T-cell (primary cell): Measurements from ENCODE around the gene TMEM130. TPM values are rescaled to one million over a fixed set of nuclear protein-coding genes. Genes with fewer than 3 reads are reported as not detected.
A peak's percentile ranks its signal among the peaks of the same experiment; 100 is the strongest.

Source experiments
- ATAC-seq, 4 experiments: fragments of 200-7000 bp in 3 of 4; fragments of 150-1000 bp in 1 of 4; cut with Tn5 transposase; replicated peaks in 1 of 4; 1 replicate in 3 of 4; 2 replicates in 1 of 4; pipeline ENCODE4 v1.10.0; 2021; ENCODE audit warnings: moderate library complexity in 3 of 4, mild to moderate bottlenecking in 2 of 4, moderate number of reproducible peaks in 1 of 4
- CTCF ChIA-PET, 2 donors: fragments of 300-600 bp; sonication (Branson Sonifier 250); formaldehyde crosslinking; loops; one replicate each; lab custom pipeline; 2022; ENCODE audit warnings: antibody characterized with exemption in 2 of 2; lab: Charles Lee
- POLR2A ChIA-PET, 2 donors: fragments of 300-600 bp; sonication (Branson Sonifier 250); formaldehyde crosslinking; loops; one replicate each; lab custom pipeline; 2022; ENCODE audit warnings: antibody characterized with exemption in 2 of 2; lab: Charles Lee
- DNase-seq, 35 experiments: peaks; one replicate each; pipeline versions ENCODE4 v3.0.0 to v3.0.0-alpha.2; 2013 to 2023
- H3K27ac ChIP-seq: one replicate; pipeline ENCODE4 v1.5.1; 2013; ENCODE audit warnings: low read length
- H3K27me3 ChIP-seq, 2 experiments: replicated peaks in 1 of 2; 1 replicate in 1 of 2; 2 replicates in 1 of 2; pipeline versions ENCODE4 v1.6.1 to v1.7.0; 2013; ENCODE audit warnings: low read length in 1 of 2, mixed read lengths in 1 of 2; ENCODE audit not compliant: control insufficient read depth in 2 of 2, insufficient read depth in 2 of 2; ENCODE audit errors: extremely low read depth in 1 of 2
- H3K36me3 ChIP-seq, 2 donors: 1 replicate in 1 of 2; 2 replicates in 1 of 2; pipeline versions ENCODE4 v1.6.1 to v1.7.0; 2013; ENCODE audit warnings: low read length in 1 of 2; ENCODE audit not compliant: control insufficient read depth in 2 of 2, insufficient read depth in 1 of 2; ENCODE audit errors: extremely low read depth in 1 of 2
- H3K4me1 ChIP-seq, 2 experiments: 1 replicate in 1 of 2; 2 replicates in 1 of 2; pipeline versions ENCODE4 v1.6.1 to v1.7.0; 2013; ENCODE audit warnings: low read length in 2 of 2, mixed read lengths in 1 of 2; ENCODE audit not compliant: insufficient read depth in 2 of 2, control insufficient read depth in 1 of 2; ENCODE audit errors: extremely low read depth in 1 of 2
- H3K4me3 ChIP-seq, 2 donors: 1 replicate in 1 of 2; 2 replicates in 1 of 2; pipeline versions ENCODE4 v1.5.1 to v1.7.0; 2013; ENCODE audit warnings: mild to moderate bottlenecking in 2 of 2, low read length in 1 of 2, moderate library complexity in 1 of 2; ENCODE audit not compliant: control insufficient read depth in 1 of 2; ENCODE audit errors: extremely low read depth in 1 of 2
- H3K9me3 ChIP-seq: 2 replicates; pipeline ENCODE4 v1.7.0; 2013
- H3K27ac Mint-ChIP-seq, 2 donors: one replicate each; pipeline ENCODE4 v1.8.0; 2020 to 2021; ENCODE audit warnings: mild to moderate bottlenecking in 2 of 2, mixed read lengths in 2 of 2
- H3K27me3 Mint-ChIP-seq, 2 donors: one replicate each; pipeline ENCODE4 v1.8.0; 2021 to 2022; ENCODE audit warnings: mixed read lengths in 2 of 2
- H3K36me3 Mint-ChIP-seq: one replicate; pipeline ENCODE4 v1.8.0; 2021; ENCODE audit warnings: mixed read lengths
- H3K4me1 Mint-ChIP-seq, 3 donors: one replicate each; pipeline ENCODE4 v1.8.0; 2020 to 2022; ENCODE audit warnings: mixed read lengths in 3 of 3, mild to moderate bottlenecking in 1 of 3
- H3K4me3 Mint-ChIP-seq, 3 donors: one replicate each; pipeline ENCODE4 v1.8.0; 2020 to 2022; ENCODE audit warnings: mild to moderate bottlenecking in 3 of 3, mixed read lengths in 3 of 3, moderate library complexity in 3 of 3
- H3K9me3 Mint-ChIP-seq, 3 donors: one replicate each; pipeline ENCODE4 v1.8.0; 2020 to 2022; ENCODE audit warnings: mixed read lengths in 3 of 3
- WGBS: methylation state at CpG from one replicate; pipeline ENCODE4 v1.1.5; 2013; ENCODE audit warnings: missing lambda C conversion rate; ENCODE audit not compliant: insufficient coverage; 5-methylcytosine and 5-hydroxymethylcytosine counted together
- total RNA-seq, 35 experiments: library from RNA in 6 of 35; stranded (reverse) in 6 of 35; fragments of 120-200 nt in 1 of 35; gene quantifications; one replicate each; pipeline versions ENCODE4 v1.2.1 to v1.2.4 and lab custom pipeline; 2013 to 2026

TMEM130 gene
- total RNA-seq, 5 donors from 2014 or later (not counting 1 experiment from before 2014, with no cell fraction given), result 0.43 TPM; not detected in 4

DNA sequence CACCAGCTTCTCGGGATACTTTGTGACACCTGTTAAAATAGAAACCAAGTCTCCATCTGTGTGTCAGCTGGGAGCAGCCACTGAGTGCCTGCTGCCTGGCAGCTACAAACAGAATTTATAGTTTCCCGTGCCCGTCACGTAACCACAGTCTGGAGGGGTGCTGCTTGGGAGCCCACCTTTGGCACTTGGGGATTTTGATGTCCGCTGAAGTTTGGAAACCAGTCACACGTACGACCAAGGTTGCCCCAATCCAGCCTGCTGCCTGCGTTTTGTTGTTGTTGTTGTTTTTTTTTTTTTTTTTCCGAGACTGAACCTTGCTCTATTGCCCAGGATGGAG is 10.1 kb upstream of the TMEM130 start:
- Mint-ChIP-seq H3K36me3 (peaks cover 27% of the 10 kb centered on the region), H3K27ac (peak overlapping the region; percentile 93 to 96), H3K27me3 (peaks cover 0 to 3% of the 10 kb centered on the region in 2 donors), H3K9me3 (no peaks in the 10 kb centered on the region), H3K4me1 (peaks cover 24 to 32% (median 29%) of the 10 kb centered on the region in 3 donors), H3K4me3 (peak overlapping the region; percentile 94 to 96 (median 95))
- Histone ChIP-seq H3K36me3 (peaks cover 15 to 21% of the 10 kb centered on the region in 2 donors), H3K27ac (peak overlapping the region; percentile 87), H3K9me3 (no peaks in the 10 kb centered on the region), H3K4me1 (peaks cover 5 to 19% of the 10 kb centered on the region in 2 experiments), H3K4me3 (peak overlapping the region; percentile 98 to 100), H3K27me3 (no peaks in the 10 kb centered on the region)
- CTCF ChIA-PET, result interaction anchor here (0.6 to 1.2 kb wide), 8 partner anchors 9 to 645 kb away, joined by 3 to 11 read pairs (median 4); no protein-coding TSS in a partner anchor
- 0% methylated on average over 4 of the region's 9 CpGs for WGBS
- POLR2A ChIA-PET, result interaction anchor here (0.6 to 0.7 kb wide), 4 partner anchors 173 to 665 kb away, joined by 3 to 8 read pairs (median 6); partner anchors contain the start of gene ARPC1A (in 1 of the 2)
- DNase-seq, result no peak
- ATAC-seq, result peak in 2 of 4 experiments; percentile 1 to 3

DNA sequence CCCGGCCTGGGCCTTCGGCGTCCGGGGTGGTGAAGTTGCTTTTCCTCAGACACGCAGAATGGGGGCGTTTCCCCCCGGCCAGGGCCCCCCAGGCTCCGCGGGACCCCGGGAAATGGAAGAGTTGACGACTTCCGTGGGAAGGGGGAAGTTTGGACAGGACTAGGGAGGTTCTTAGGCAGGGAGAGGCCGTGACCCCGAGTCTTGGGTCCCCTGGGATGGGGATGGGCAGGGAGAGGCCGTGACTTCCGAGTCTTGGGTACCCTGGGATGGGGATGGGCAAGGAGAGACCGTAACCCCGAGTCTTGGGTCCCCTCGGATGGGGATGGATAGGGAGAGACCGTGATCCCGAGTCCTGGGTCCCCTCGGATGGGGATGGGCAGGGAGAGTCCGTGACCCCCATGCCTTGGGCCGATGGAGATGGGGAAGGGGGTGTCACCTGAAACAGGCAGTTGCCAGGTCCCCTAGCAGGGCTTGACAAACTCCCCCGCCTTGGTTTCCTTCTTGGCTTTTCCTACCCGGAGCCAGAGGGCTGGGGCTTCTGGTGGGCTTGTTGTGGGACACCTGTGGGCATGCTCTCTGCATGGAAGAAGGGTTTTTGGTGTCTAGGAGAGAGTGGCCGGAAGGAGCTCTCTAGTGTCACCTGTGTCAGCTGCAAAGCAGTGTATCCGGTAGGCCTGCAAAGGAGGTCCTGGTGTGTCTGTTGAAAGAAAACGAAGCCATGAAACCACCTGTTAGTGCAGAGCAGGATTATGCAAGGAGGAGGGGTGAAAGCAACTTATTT is 9.6 kb upstream of the TMEM130 start:
- H3K27ac Mint-ChIP-seq, result peak overlapping the region; percentile 93 to 96
- peaks cover 23% of the 10 kb centered on the region for H3K36me3 Mint-ChIP-seq
- WGBS, result under 1% methylated on average over 25 of the region's 29 CpGs
- H3K4me3 Mint-ChIP-seq, result peak overlapping the region; percentile 94 to 96 (median 95)
- Histone ChIP-seq H3K9me3 (no peaks in the 10 kb centered on the region), H3K27me3 (peaks cover 0 to 2% of the 10 kb centered on the region in 2 experiments), H3K36me3 (peaks cover 13 to 15% of the 10 kb centered on the region in 2 donors), H3K27ac (peak overlapping the region; percentile 87), H3K4me3 (peak overlapping the region; percentile 98 to 100), H3K4me1 (peaks cover 5 to 19% of the 10 kb centered on the region in 2 experiments)
- ChIA-PET CTCF (interaction anchor here in 1 of 2 donors (0.6 to 1.2 kb wide), 8 partner anchors 10 to 1993 kb away, joined by 3 to 11 read pairs (median 4); no protein-coding TSS in a partner anchor), POLR2A (interaction anchor here (0.5 to 0.7 kb wide), 4 partner anchors 49 to 665 kb away, joined by 3 to 8 read pairs (median 5); partner anchors contain the start of gene ARPC1A (in 1 of the 2))
- H3K9me3 Mint-ChIP-seq, result no peaks in the 10 kb centered on the region
- ATAC-seq (peak; percentile 70 to 85 (median 78)), DNase-seq (peak; percentile 48 to 85 (median 66))
- peaks cover 0 to 3% of the 10 kb centered on the region in 2 donors for H3K27me3 Mint-ChIP-seq
- H3K4me1 Mint-ChIP-seq, result peaks cover 24 to 32% (median 29%) of the 10 kb centered on the region in 3 donors

DNA sequence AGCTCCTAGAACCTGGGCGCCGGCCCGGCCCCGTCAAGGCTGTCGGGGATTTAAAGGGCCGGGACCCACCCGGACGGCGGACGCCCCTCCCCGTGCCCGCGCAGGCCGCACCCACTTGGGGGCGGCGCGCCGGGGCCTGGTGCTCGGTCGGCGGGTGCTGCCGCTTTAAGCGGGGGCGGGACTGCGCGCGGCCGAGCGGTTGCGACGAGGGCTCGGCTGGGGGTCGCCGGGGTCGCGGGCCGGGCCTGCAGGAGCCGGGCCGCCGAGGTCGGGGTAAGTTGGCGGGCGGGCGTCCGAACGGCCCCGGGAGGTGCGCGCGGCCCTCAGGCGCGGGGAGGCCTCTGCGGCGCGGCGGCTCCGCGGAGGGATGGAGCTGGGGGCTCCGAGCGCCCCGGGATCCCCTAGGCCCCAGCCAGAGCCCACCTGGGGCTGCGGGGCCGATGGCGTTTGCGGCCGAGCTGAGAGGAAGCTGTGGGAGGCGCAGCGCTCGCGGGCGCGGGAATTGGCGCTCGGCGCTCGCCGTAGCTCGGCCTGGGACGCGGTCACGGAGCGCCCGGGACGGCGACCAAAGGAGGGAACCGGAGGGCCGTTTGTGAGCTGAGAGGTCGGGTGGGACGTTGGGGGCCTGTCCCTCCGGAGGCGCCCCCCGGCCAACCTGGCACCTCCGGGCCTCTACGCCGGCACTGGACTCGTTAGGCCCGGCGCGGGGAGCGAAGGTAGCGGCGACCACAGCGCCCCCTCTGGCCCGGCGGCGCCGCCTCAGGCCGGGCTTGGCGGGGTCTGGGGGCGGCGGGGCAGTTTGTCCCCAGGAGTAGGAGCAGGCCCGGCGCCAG is 8.8 kb upstream of the TMEM130 start, which contains the start of gene TRRAP:
TSS of gene TRRAP (plus strand) at position 168 of the 833 bp plus-strand sequence. CDS start 2,619 bp downstream, outside the sequence.
- H3K36me3 Mint-ChIP-seq, result peaks cover 16% of the 10 kb centered on the region
- Histone ChIP-seq H3K4me3 (peak within 1 kb of the TSS; percentile 98 to 100), H3K27me3 (peaks cover 0 to 4% of the 10 kb centered on the region in 2 experiments), H3K36me3 (peaks cover 7% of the 10 kb centered on the region in 2 donors), H3K4me1 (peaks cover 5 to 19% of the 10 kb centered on the region in 2 experiments), H3K9me3 (no peaks in the 10 kb centered on the region), H3K27ac (peak within 1 kb of the TSS; percentile 87)
- H3K4me1 Mint-ChIP-seq, result peaks cover 24 to 28% (median 24%) of the 10 kb centered on the region in 3 donors
- H3K9me3 Mint-ChIP-seq, result no peaks in the 10 kb centered on the region
- H3K27me3 Mint-ChIP-seq, result peaks cover 0 to 3% of the 10 kb centered on the region in 2 donors
- H3K4me3 Mint-ChIP-seq, result peak within 1 kb of the TSS; percentile 94 to 96 (median 95)
- ChIA-PET CTCF (interaction anchor here (0.6 kb wide), 3 partner anchors 11 to 908 kb away, joined by 3 read pairs; no protein-coding TSS in a partner anchor), POLR2A (interaction anchor here in 1 of 2 donors (0.7 kb wide), 1 partner anchor 8 kb away, joined by 3 read pairs; no protein-coding TSS in a partner anchor)
- under 1% methylated on average over 108 of the region's 113 CpGs for WGBS
- DNase-seq (peak; percentile 29 to 84 (median 67)), ATAC-seq (peak; percentile 69 to 80 (median 79))
- H3K27ac Mint-ChIP-seq, result peak within 1 kb of the TSS; percentile 93 to 96

DNA sequence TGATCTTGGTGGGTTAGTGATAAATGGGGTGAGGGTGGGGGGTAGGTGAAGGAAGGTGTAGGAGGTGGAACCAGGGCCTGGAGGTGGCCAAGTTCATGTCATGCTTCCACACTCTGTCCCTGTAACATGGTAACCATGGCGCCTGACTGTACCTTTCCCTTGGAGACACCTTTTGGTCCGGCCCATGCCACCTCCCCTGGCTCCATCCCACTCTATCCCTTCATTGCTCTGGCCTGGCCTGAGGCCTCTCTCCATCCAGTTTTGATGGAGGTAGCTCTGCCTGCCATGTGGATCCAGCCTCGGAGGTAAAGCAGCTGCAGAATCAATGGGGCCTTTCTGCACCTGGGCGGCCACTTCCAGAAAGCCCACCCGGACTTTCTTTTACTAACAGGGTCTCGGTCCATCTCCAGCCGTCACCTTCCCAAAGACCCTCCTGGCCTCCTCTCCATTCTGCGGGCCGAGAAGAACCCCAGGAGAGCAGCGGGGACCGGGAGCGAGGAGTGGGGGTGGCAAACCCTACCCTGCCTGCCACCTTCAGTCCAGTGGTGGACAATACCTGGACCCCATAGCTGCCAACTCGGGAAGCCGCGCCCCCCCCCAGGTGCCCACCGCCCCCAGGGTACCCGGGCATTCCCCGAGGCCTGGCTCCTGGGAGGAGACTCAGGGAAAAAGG is 8.0 kb upstream of the TMEM130 start:
- Mint-ChIP-seq H3K4me1 (peaks cover 20 to 27% (median 22%) of the 10 kb centered on the region in 3 donors), H3K36me3 (peaks cover 14% of the 10 kb centered on the region), H3K27me3 (peaks cover 0 to 3% of the 10 kb centered on the region in 2 donors), H3K9me3 (no peaks in the 10 kb centered on the region), H3K27ac (peak overlapping the region in 1 of 2 donors; percentile 68), H3K4me3 (peak overlapping the region; percentile 63 to 94 (median 63))
- Histone ChIP-seq H3K9me3 (no peaks in the 10 kb centered on the region), H3K4me3 (peak overlapping the region; percentile 56 to 100), H3K27me3 (peaks cover 0 to 7% of the 10 kb centered on the region in 2 experiments), H3K36me3 (peaks cover 1 to 4% of the 10 kb centered on the region in 2 donors), H3K27ac (no peak overlapping the region), H3K4me1 (peaks cover 5 to 19% of the 10 kb centered on the region in 2 experiments)
- ChIA-PET CTCF (interaction anchor here (0.6 kb wide), 3 partner anchors 10 to 907 kb away, joined by 3 read pairs; no protein-coding TSS in a partner anchor), POLR2A (interaction anchor here in 1 of 2 donors (0.7 kb wide), 1 partner anchor 9 kb away, joined by 3 read pairs; no protein-coding TSS in a partner anchor)
- DNase-seq (no peak), ATAC-seq (no peak)
- WGBS, result 61% methylated on average over 8 of the region's 18 CpGs

DNA sequence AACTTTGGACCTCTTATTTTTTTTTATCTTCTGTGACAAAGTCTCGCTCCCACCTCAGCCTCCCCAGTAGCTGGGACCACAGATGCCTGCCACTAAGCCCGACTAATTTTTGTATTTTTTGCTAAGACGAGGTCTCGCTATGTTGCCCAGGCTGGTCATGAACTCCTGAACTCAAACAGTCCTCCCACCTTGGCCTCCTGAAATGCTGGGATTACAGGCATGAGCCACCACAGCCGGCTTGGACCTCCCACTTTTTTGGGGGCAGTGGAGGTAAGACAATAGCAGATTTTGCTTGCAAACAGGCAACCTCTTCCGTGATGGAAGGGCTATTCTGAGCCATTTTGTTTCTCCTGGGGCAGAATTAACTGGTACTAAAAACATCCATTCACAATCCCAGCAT is 7.3 kb upstream of the TMEM130 start:
- CTCF ChIA-PET, result no interaction called here
- H3K4me3 ChIP-seq, result no peak overlapping the region
- ATAC-seq, result no peak

More for the DNA sequence above, 7.3 kb upstream of the TMEM130 start:
- Histone ChIP-seq H3K4me1 (peaks cover 5 to 19% of the 10 kb centered on the region in 2 experiments), H3K9me3 (no peaks in the 10 kb centered on the region), H3K27ac (no peak overlapping the region), H3K27me3 (peaks cover 0 to 11% of the 10 kb centered on the region in 2 experiments), H3K36me3 (peaks cover 0 to 4% of the 10 kb centered on the region in 2 donors)
- Mint-ChIP-seq H3K27me3 (peaks cover 0 to 3% of the 10 kb centered on the region in 2 donors), H3K36me3 (peaks cover 7% of the 10 kb centered on the region), H3K4me1 (peaks cover 14 to 22% (median 19%) of the 10 kb centered on the region in 3 donors), H3K4me3 (peak overlapping the region; percentile 63 to 94 (median 63)), H3K27ac (no peak overlapping the region), H3K9me3 (no peaks in the 10 kb centered on the region)
- POLR2A ChIA-PET, result no interaction called here
- 93% methylated on average over 3 of the region's 6 CpGs for WGBS
- DNase-seq, result no peak
